Body of pancreas (tissue), 4 donors: ENCODE data around the gene CTNNBIP1.

Experiments used
- POLR2A ChIP-seq, 3 donors: fragments of 450-650 bp; IDR thresholded peaks; one replicate each; pipeline ENCODE4 v1.6.1; 2016; ENCODE audit warnings: antibody characterized with exemption in 3 of 3, mild to moderate bottlenecking in 2 of 3
- TF ChIP-seq, protein P1 (sequence below), 7 experiments: fragments of 450-650 bp in 4 of 7; fragments of 200-600 bp in 3 of 7; sonication (generic) in 3 of 7; IDR thresholded peaks; one replicate each; pipeline ENCODE4 v1.5.1; 2016 to 2019; ENCODE audit warnings: antibody characterized with exemption in 7 of 7

- TF ChIP-seq, protein P1, sequence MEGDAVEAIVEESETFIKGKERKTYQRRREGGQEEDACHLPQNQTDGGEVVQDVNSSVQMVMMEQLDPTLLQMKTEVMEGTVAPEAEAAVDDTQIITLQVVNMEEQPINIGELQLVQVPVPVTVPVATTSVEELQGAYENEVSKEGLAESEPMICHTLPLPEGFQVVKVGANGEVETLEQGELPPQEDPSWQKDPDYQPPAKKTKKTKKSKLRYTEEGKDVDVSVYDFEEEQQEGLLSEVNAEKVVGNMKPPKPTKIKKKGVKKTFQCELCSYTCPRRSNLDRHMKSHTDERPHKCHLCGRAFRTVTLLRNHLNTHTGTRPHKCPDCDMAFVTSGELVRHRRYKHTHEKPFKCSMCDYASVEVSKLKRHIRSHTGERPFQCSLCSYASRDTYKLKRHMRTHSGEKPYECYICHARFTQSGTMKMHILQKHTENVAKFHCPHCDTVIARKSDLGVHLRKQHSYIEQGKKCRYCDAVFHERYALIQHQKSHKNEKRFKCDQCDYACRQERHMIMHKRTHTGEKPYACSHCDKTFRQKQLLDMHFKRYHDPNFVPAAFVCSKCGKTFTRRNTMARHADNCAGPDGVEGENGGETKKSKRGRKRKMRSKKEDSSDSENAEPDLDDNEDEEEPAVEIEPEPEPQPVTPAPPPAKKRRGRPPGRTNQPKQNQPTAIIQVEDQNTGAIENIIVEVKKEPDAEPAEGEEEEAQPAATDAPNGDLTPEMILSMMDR (IDR thresholded peaks at IDR 0.05), result no peak
- TF ChIP-seq POLR2A (IDR thresholded peaks at IDR 0.05), result no peak
Observed at GRCh38 chr1:9894115-9894514, 16.0 kb downstream of the CTNNBIP1 start.
